Endothelial cell of coronary artery (primary cell): ENCODE measurements around the gene MRPL50. TPM values are rescaled to one million over a fixed set of nuclear protein-coding genes. Genes with fewer than 3 reads are reported as not detected.

ENCODE experiments used
- total RNA-seq: library from RNA; depleted of rRNA; stranded (reverse); fragments of >200 nt; gene quantifications from 2 replicates; pipeline ENCODE4 v1.2.3, GENCODE V29; 2014

MRPL50 gene
- total RNA-seq, result 11.5 and 12.8 TPM in 2 replicates

GRCh38 chr9:101398068-101398929 lies at the start of gene MRPL50, which contains the start of gene ZNF189:
Gene MRPL50, minus strand, starts transcription at chr9:101398618. Its CDS starts 26 bp downstream, at chr9:101398592.
Gene ZNF189, plus strand, starts transcription at chr9:101398851. Its CDS starts 306 bp downstream, at chr9:101399157.

GRCh38 chr9:101435601-101436079 lies 37.2 kb upstream of the MRPL50 start, which contains the start of gene ALDOB:
Gene ALDOB, minus strand, starts transcription at chr9:101435774. Its CDS starts 4,887 bp downstream, at chr9:101430887.

GRCh38 chr9:101384873-101385536 lies 13.4 kb downstream of the MRPL50 start, which contains the start of gene BAAT:
Gene BAAT, minus strand, starts transcription at chr9:101385006. Its CDS starts 13,602 bp downstream, at chr9:101371404.

Other genes starting within 250 kb of the MRPL50 start
- under 0.01 TPM in 1 of 2 replicates, not detected in the other for gene BAAT, start 13.6 kb downstream of the MRPL50 start, total RNA-seq
- gene ZNF189, start 233 bp upstream of the MRPL50 start, total RNA-seq, result 20.0 and 23.9 TPM in 2 replicates
- not detected in 2 replicates for gene ALDOB, start 37.2 kb upstream of the MRPL50 start, total RNA-seq
- gene RNF20, start 135.2 kb upstream of the MRPL50 start, total RNA-seq, result 22.2 and 24.8 TPM in 2 replicates
- gene PPP3R2, start 196.4 kb upstream of the MRPL50 start, total RNA-seq, result not detected in 2 replicates